ENCODE data around the gene CD84.

GRCh38 chr1:160608057-160608456 lies 28.8 kb upstream of the CD84 start:
- TF ChIP-seq CTCF (conservative IDR thresholded peaks at IDR 0.05; ENCODE audit: low read depth, low read length), result no peak
- TF ChIP-seq EZH2 (IDR thresholded peaks at IDR 0.05; ENCODE audit: borderline replicate concordance, low read depth, low read length, poor library complexity, severe bottlenecking), result no peak
